Natural killer cell (primary cell): Measurements from ENCODE around the gene FYN. TPM values are rescaled to one million over a fixed set of nuclear protein-coding genes. Genes with fewer than 3 reads are reported as not detected.
"Not testable (repeated sequence)": the region's sequence is repeated elsewhere in the genome, so short reads cannot be mapped to it uniquely, and the experiment has no call there.

ENCODE experiments used
- ATAC-seq, 3 donors: fragments of 150-1000 bp in 2 of 3; fragments of 200-7000 bp in 1 of 3; cut with Tn5 transposase; 1 replicate in 1 of 3; 2 replicates in 2 of 3; pipeline ENCODE4 v1.10.0; 2021; ENCODE audit warnings: mild to moderate bottlenecking in 2 of 3, moderate library complexity in 2 of 3
- DNase-seq, 2 donors: peaks; one replicate each; pipeline versions ENCODE4 v3.0.0 to v3.0.0-alpha.2; 2013 to 2021; ENCODE audit warnings: mixed read lengths in 1 of 2
- H3K27ac ChIP-seq: one replicate; pipeline ENCODE4 v1.5.1; 2013; ENCODE audit warnings: mild to moderate bottlenecking, low read length
- H3K27me3 ChIP-seq: one replicate; pipeline ENCODE4 v1.6.1; 2013; ENCODE audit warnings: low read length; ENCODE audit not compliant: control insufficient read depth, insufficient read depth
- H3K36me3 ChIP-seq: one replicate; pipeline ENCODE4 v1.6.1; 2013; ENCODE audit warnings: low read length; ENCODE audit not compliant: control insufficient read depth, insufficient read depth
- H3K4me1 ChIP-seq: one replicate; pipeline ENCODE4 v1.6.1; 2013; ENCODE audit warnings: low read length; ENCODE audit not compliant: control insufficient read depth, insufficient read depth
- H3K4me3 ChIP-seq: one replicate; pipeline ENCODE4 v1.5.1; 2013; ENCODE audit warnings: low read length
- H3K9me3 ChIP-seq: one replicate; pipeline ENCODE4 v1.6.1; 2013; ENCODE audit warnings: low read length; ENCODE audit not compliant: control insufficient read depth, insufficient read depth
- H3K27ac Mint-ChIP-seq, 2 donors: one replicate each; pipeline ENCODE4 v1.8.0; 2022; ENCODE audit warnings: mild to moderate bottlenecking in 2 of 2, mixed read lengths in 2 of 2, moderate library complexity in 1 of 2
- H3K27me3 Mint-ChIP-seq, 2 donors: one replicate each; pipeline ENCODE4 v1.8.0; 2022; ENCODE audit warnings: low read depth in 2 of 2, mixed read lengths in 2 of 2
- H3K36me3 Mint-ChIP-seq: one replicate; pipeline ENCODE4 v1.8.0; 2022; ENCODE audit warnings: mixed read lengths
- H3K4me1 Mint-ChIP-seq, 2 donors: one replicate each; pipeline ENCODE4 v1.8.0; 2022; ENCODE audit warnings: mixed read lengths in 2 of 2
- H3K4me3 Mint-ChIP-seq: one replicate; pipeline ENCODE4 v1.8.0; 2022; ENCODE audit warnings: mild to moderate bottlenecking, moderate library complexity, mixed read lengths
- H3K9me3 Mint-ChIP-seq, 2 donors: one replicate each; pipeline ENCODE4 v1.8.0; 2022; ENCODE audit warnings: mixed read lengths in 2 of 2
- WGBS: methylation state at CpG from one replicate; pipeline ENCODE4 v1.1.7; 2013; ENCODE audit warnings: missing lambda C conversion rate; ENCODE audit not compliant: insufficient coverage; 5-methylcytosine and 5-hydroxymethylcytosine counted together
- intact Hi-C: fragments of 100-400 bp; cut with micrococcal nuclease; formaldehyde crosslinking; loops from one replicate; pipeline ENCODE4 v1.14.2; 2022
- total RNA-seq, 4 donors: library from RNA; stranded (reverse); fragments of 120-200 nt in 1 of 4; gene quantifications; one replicate each; pipeline versions ENCODE4 v1.2.3 to v1.2.4, GENCODE V29; 2013 to 2022
- TF ChIP-seq, protein P1 (sequence below): fragments of 200-600 bp; IDR thresholded peaks from one replicate; pipeline ENCODE4 v1.8.0; 2022; ENCODE audit warnings: antibody characterized with exemption

The FYN gene
- total RNA-seq, 3 donors from 2014 or later (not counting 1 experiment from before 2014, with no cell fraction given) = 616 to 757 (median 713) TPM

DNA sequence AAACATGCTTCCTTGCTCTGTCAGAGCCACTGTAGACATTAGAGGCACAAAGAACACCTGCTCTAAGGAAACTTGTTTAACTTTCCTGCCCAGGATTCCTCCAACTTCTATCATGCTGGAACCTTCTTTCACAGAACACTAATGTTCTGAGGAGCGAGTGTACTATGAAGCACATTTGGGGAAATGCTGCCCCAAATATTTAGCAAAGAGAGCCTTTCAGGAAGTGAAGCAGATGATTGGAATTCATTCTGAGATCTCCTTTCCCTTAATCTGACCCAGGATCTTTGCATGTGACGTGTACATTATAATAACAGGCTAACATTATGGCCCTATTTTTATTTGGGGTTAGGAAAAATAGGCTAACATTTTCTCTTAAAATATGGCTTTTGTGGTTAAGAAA, 21.0 kb upstream of the FYN start:
- ATAC-seq (no peak), DNase-seq (no peak)
- no peaks in the 10 kb centered on the region for H3K4me1 ChIP-seq
- Mint-ChIP-seq H3K36me3 (no peaks in the 10 kb centered on the region), H3K27me3 (peaks cover 0 to 5% of the 10 kb centered on the region in 2 donors), H3K9me3 (no peaks in the 10 kb centered on the region), H3K4me3 (no peak overlapping the region), H3K4me1 (no peaks in the 10 kb centered on the region), H3K27ac (no peak overlapping the region)
- H3K36me3 ChIP-seq = no peaks in the 10 kb centered on the region
- TF ChIP-seq, protein P1, sequence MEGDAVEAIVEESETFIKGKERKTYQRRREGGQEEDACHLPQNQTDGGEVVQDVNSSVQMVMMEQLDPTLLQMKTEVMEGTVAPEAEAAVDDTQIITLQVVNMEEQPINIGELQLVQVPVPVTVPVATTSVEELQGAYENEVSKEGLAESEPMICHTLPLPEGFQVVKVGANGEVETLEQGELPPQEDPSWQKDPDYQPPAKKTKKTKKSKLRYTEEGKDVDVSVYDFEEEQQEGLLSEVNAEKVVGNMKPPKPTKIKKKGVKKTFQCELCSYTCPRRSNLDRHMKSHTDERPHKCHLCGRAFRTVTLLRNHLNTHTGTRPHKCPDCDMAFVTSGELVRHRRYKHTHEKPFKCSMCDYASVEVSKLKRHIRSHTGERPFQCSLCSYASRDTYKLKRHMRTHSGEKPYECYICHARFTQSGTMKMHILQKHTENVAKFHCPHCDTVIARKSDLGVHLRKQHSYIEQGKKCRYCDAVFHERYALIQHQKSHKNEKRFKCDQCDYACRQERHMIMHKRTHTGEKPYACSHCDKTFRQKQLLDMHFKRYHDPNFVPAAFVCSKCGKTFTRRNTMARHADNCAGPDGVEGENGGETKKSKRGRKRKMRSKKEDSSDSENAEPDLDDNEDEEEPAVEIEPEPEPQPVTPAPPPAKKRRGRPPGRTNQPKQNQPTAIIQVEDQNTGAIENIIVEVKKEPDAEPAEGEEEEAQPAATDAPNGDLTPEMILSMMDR = no peak
- no peaks in the 10 kb centered on the region for H3K9me3 ChIP-seq
- H3K27me3 ChIP-seq = no peaks in the 10 kb centered on the region
- no peak overlapping the region for H3K27ac ChIP-seq
- intact Hi-C loops = no loop called here
- H3K4me3 ChIP-seq = no peak overlapping the region
- WGBS = 92% methylated on average over 2 of the region's 2 CpGs

DNA sequence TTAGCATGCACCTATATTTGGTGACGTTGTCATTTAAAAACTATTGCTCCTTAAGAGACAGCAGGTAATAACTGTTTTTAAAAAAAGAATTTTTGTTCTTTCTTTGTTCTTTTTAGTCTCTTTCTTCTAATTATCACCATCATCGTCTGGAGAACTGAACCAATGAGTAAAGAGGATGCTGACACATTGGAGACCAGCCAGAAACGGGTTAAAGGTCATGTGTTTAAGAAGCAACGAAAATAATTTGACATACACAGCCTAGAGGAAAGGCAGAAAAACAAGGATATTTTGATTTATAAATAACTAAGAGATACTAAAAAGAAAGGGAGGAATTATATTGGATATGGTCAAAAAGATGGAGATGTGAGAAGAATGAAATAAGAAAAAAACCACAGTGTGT, 19.2 kb upstream of the FYN start:
- H3K27me3 ChIP-seq = no peaks in the 10 kb centered on the region
- H3K27ac Mint-ChIP-seq = no peak overlapping the region
- H3K27ac ChIP-seq = no peak overlapping the region
- H3K36me3 Mint-ChIP-seq = no peaks in the 10 kb centered on the region
- intact Hi-C loops = no loop called here
- no peaks in the 10 kb centered on the region for H3K9me3 ChIP-seq
- no peaks in the 10 kb centered on the region for H3K9me3 Mint-ChIP-seq
- H3K4me1 Mint-ChIP-seq = no peaks in the 10 kb centered on the region
- TF ChIP-seq, protein P1 = no peak
- no peak overlapping the region for H3K4me3 Mint-ChIP-seq
- WGBS = 77% methylated on average over 3 of the region's 4 CpGs
- no peak overlapping the region for H3K4me3 ChIP-seq
- H3K4me1 ChIP-seq = no peaks in the 10 kb centered on the region
- H3K27me3 Mint-ChIP-seq = peaks cover 5 to 8% of the 10 kb centered on the region in 2 donors
- no peak for DNase-seq
- H3K36me3 ChIP-seq = no peaks in the 10 kb centered on the region
- no peak for ATAC-seq

DNA sequence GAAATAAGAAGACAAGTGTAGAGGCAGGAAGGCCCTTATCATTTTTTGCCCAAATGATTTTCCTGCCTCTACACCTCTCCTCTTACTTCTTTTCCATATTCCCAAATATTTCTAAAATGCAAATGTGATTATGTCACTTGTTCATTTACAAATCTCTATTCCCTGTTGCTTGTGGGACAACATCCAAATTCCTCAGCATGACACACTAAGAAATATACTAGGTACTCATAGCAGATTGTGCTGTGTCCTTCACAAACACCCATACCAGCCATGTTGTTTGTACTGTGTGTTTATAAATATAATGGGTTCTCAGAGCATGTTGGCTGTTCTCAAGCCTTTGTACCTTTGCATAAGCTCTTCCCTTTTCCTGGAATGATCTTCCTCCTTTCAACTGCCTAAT, 17.7 kb upstream of the FYN start:
- Histone ChIP-seq H3K27me3 (no peaks in the 10 kb centered on the region), H3K4me1 (no peaks in the 10 kb centered on the region), H3K36me3 (no peaks in the 10 kb centered on the region), H3K9me3 (no peaks in the 10 kb centered on the region), H3K27ac (no peak overlapping the region), H3K4me3 (no peak overlapping the region)
- no peak for ATAC-seq
- no peak overlapping the region for H3K4me3 Mint-ChIP-seq
- intact Hi-C loops = no loop called here
- no peak overlapping the region for H3K27ac Mint-ChIP-seq
- H3K27me3 Mint-ChIP-seq = peaks cover 6 to 10% of the 10 kb centered on the region in 2 donors
- H3K36me3 Mint-ChIP-seq = no peaks in the 10 kb centered on the region
- no peaks in the 10 kb centered on the region for H3K4me1 Mint-ChIP-seq
- TF ChIP-seq, protein P1 = no peak
- DNase-seq = no peak
- H3K9me3 Mint-ChIP-seq = no peaks in the 10 kb centered on the region

DNA sequence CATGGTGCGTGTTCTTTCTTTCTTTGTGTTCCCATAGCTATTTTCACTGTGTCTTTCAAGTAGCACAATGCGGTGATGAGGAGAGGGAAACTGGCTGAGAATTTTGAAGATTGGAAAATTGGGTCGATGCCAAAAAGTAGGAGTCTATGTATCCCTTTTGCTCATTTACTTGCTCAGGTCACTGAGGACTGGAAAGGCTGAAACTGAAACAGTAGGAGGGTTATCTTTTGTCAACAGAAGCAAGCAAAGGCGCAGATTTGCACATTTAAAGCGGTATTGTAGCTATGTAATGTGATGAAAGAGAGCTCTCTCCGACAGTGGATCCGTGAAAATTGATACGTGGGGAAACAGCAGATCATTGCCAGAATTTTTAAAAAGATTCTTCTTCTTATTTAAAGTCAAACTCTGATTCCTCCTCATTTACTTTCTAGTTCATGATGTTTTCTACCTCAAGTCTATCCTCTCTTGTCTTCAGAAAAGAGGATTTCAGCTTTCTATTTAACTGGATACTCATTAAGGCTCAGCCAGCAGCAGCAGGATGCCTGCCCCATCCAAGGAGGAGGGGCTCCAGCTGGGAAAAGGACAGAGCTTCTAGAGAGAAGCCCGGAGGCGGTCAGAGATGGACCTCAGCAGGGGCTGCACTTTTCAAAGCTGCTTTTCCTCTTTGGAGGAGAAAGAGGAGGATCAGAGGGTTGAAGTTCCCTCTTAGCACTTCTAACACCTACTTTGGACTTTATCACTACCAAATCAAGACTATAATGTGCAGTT, 15.9 kb upstream of the FYN start:
- intact Hi-C loops = no loop called here
- no peak overlapping the region for H3K4me3 Mint-ChIP-seq
- Histone ChIP-seq H3K36me3 (no peaks in the 10 kb centered on the region), H3K27me3 (no peaks in the 10 kb centered on the region), H3K27ac (no peak overlapping the region), H3K4me1 (no peaks in the 10 kb centered on the region), H3K4me3 (no peak overlapping the region), H3K9me3 (no peaks in the 10 kb centered on the region)
- no peak for DNase-seq
- peaks cover 6 to 14% of the 10 kb centered on the region in 2 donors for H3K27me3 Mint-ChIP-seq
- no peak for ATAC-seq
- H3K27ac Mint-ChIP-seq = no peak overlapping the region
- no peaks in the 10 kb centered on the region for H3K4me1 Mint-ChIP-seq
- 86% methylated on average over 10 of the region's 10 CpGs for WGBS
- no peaks in the 10 kb centered on the region for H3K36me3 Mint-ChIP-seq
- TF ChIP-seq, protein P1 = no peak
- peaks cover 2 to 4% of the 10 kb centered on the region in 2 donors for H3K9me3 Mint-ChIP-seq

DNA sequence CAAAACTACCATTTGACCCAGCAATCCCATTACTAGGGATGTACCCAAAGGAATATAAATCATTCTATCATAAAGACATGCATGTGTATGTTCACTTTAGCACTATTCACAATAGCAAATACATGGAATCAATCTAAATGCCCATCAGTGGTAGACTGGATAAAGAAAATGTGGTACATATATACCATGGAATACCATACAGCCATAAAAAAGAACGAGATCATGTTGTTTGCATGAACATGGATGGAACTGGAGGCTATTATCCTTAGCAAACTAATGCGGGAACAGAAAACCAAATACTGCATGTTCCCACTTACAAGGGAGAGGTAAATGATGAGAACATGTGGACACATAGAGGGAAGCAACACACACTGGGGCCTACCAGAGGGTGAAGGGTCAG, 13.5 kb upstream of the FYN start:
- H3K9me3 ChIP-seq, DNase-seq, H3K36me3 ChIP-seq, H3K36me3 Mint-ChIP-seq, H3K27ac ChIP-seq, H3K27me3 ChIP-seq, H3K4me1 ChIP-seq, H3K4me3 Mint-ChIP-seq, H3K27ac Mint-ChIP-seq, H3K4me3 ChIP-seq, H3K4me1 Mint-ChIP-seq, intact Hi-C loops, H3K9me3 Mint-ChIP-seq, ATAC-seq: not testable (repeated sequence)
- peaks cover 6 to 18% of the 10 kb centered on the region in 2 donors for H3K27me3 Mint-ChIP-seq
- WGBS = no CpG with 5 or more reads among the region's 2 CpGs
